ENCODE results near the gene KLRK1.
"Not testable (repeated sequence)": the region's sequence is repeated elsewhere in the genome, so short reads cannot be mapped to it uniquely, and the experiment has no call there.

KLRK1 gene

GRCh38 chr12:10362828-10363657 is 26.8 kb downstream of the KLRK1 start:
- DNase-seq, result no peak

GRCh38 chr12:10362325-10362724 is 27.5 kb downstream of the KLRK1 start:
- peak in 1 of 3 experiments; percentile 45 for DNase-seq

- peak in 1 of 3 experiments; percentile 81 for DNase-seq
These were observed 28.2 kb downstream of the KLRK1 start for GRCh38 chr12:10361622-10362021.

- DNase-seq, result peak in 1 of 3 experiments; percentile 89
These were observed 28.8 kb downstream of the KLRK1 start for GRCh38 chr12:10361084-10361483.

- DNase-seq, result no peak
These were observed 30.9 kb downstream of the KLRK1 start for GRCh38 chr12:10358969-10359368.

GRCh38 chr12:10358131-10358530 is 31.7 kb downstream of the KLRK1 start:
- peak in 1 of 3 experiments; percentile 19 for DNase-seq

GRCh38 chr12:10354502-10354901 is 35.3 kb downstream of the KLRK1 start:
- DNase-seq, result peak in 1 of 3 experiments; percentile 19

GRCh38 chr12:10354071-10354470 is 35.8 kb downstream of the KLRK1 start:
- peak in 2 of 3 experiments; percentile 4 to 53 for DNase-seq

GRCh38 chr12:10351457-10351856 is 38.4 kb downstream of the KLRK1 start:
- not testable (repeated sequence) for DNase-seq

- no peak for DNase-seq
These were observed 47.8 kb downstream of the KLRK1 start for GRCh38 chr12:10341892-10342509.

GRCh38 chr12:10340946-10341345 is 48.9 kb downstream of the KLRK1 start:
- DNase-seq, result not testable (repeated sequence)

GRCh38 chr12:10339053-10339840 is 50.6 kb downstream of the KLRK1 start:
- no peak for DNase-seq

GRCh38 chr12:10338470-10338869 is 51.4 kb downstream of the KLRK1 start:
- DNase-seq, result not testable (repeated sequence)

- DNase-seq, result not testable (repeated sequence)
These were observed 53.6 kb downstream of the KLRK1 start for GRCh38 chr12:10336196-10336595.

- DNase-seq, result peak; percentile 25 to 81 (median 36)
These were observed 58.1 kb downstream of the KLRK1 start for GRCh38 chr12:10331642-10332239.

GRCh38 chr12:10328691-10329090 is 61.1 kb downstream of the KLRK1 start:
- not testable (repeated sequence) for DNase-seq
